GM12872 (cell line): Measurements from ENCODE around the gene ARID1A.

ENCODE experiments used
- CTCF ChIP-seq: IDR thresholded peaks from 3 replicates; pipeline ENCODE4 v1.5.1; 2011; ENCODE audit warnings: low read depth, mild to moderate bottlenecking, low read length, moderate library complexity; ENCODE audit not compliant: insufficient read depth

Gene ARID1A

GRCh38 chr1:26695356-26696118, at the start of gene ARID1A:
ARID1A (plus strand) TSS chr1:26696015; CDS start chr1:26696404, 389 bp downstream.
- no peak for TF ChIP-seq CTCF

GRCh38 chr1:26664802-26665201, 31.0 kb upstream of the ARID1A start:
- TF ChIP-seq CTCF: no peak

GRCh38 chr1:26666855-26667254, 29.0 kb upstream of the ARID1A start:
- TF ChIP-seq CTCF: no peak

- peak; percentile 76 for TF ChIP-seq CTCF
These were observed 18.3 kb upstream of the ARID1A start for GRCh38 chr1:26677306-26678115.

- no peak for TF ChIP-seq CTCF
These were observed 10.9 kb upstream of the ARID1A start for GRCh38 chr1:26684763-26685508.

- no peak for TF ChIP-seq CTCF
These were observed 9.0 kb upstream of the ARID1A start for GRCh38 chr1:26686795-26687194.

GRCh38 chr1:26689504-26689903, 6.3 kb upstream of the ARID1A start:
- TF ChIP-seq CTCF: no peak
